ENCODE data around the gene TNFRSF1B.

Gene TNFRSF1B

GRCh38 chr1:12173631-12174121 lies 6.9 kb downstream of the TNFRSF1B start:
- no peak for DNase-seq (ENCODE audit: low spot score)
- TF ChIP-seq CTCF (IDR thresholded peaks at IDR 0.05; ENCODE audit: poor library complexity, severe bottlenecking): no peak

GRCh38 chr1:12174924-12175810 lies 8.4 kb downstream of the TNFRSF1B start:
- Histone ChIP-seq H3K4me1 (ENCODE audit: insufficient read depth, poor library complexity, severe bottlenecking) (no peaks in the 10 kb centered on the region), H3K9me3 (ENCODE audit: severe bottlenecking) (no peaks in the 10 kb centered on the region)
- no peak for DNase-seq (ENCODE audit: low spot score)

More at GRCh38 chr1:12173631-12174121, 6.9 kb downstream of the TNFRSF1B start:
- Histone ChIP-seq H3K27ac (ENCODE audit: poor library complexity, severe bottlenecking) (no peak overlapping the region), H3K9me3 (ENCODE audit: severe bottlenecking) (no peaks in the 10 kb centered on the region), H3K4me3 (ENCODE audit: severe bottlenecking) (no peak overlapping the region), H3K36me3 (ENCODE audit: low read depth) (no peaks in the 10 kb centered on the region), H3K4me1 (ENCODE audit: insufficient read depth, poor library complexity, severe bottlenecking) (no peaks in the 10 kb centered on the region), H3K27me3 (ENCODE audit: insufficient read depth, poor library complexity, severe bottlenecking) (peaks cover under 1% of the 10 kb centered on the region)
- no peak for ATAC-seq (ENCODE audit: low read depth)

GRCh38 chr1:12176298-12177118 lies 9.7 kb downstream of the TNFRSF1B start:
- Histone ChIP-seq H3K36me3 (ENCODE audit: low read depth) (no peaks in the 10 kb centered on the region), H3K4me1 (ENCODE audit: insufficient read depth, poor library complexity, severe bottlenecking) (no peaks in the 10 kb centered on the region), H3K9me3 (ENCODE audit: severe bottlenecking) (no peaks in the 10 kb centered on the region), H3K27me3 (ENCODE audit: insufficient read depth, poor library complexity, severe bottlenecking) (no peaks in the 10 kb centered on the region), H3K27ac (ENCODE audit: poor library complexity, severe bottlenecking) (no peak overlapping the region), H3K4me3 (ENCODE audit: severe bottlenecking) (no peak overlapping the region)
- TF ChIP-seq CTCF (IDR thresholded peaks at IDR 0.05; ENCODE audit: poor library complexity, severe bottlenecking): no peak
- no peak for DNase-seq (ENCODE audit: low spot score)
- no peak for ATAC-seq (ENCODE audit: low read depth)

More at GRCh38 chr1:12174924-12175810, 8.4 kb downstream of the TNFRSF1B start:
- Histone ChIP-seq H3K27me3 (ENCODE audit: insufficient read depth, poor library complexity, severe bottlenecking) (no peaks in the 10 kb centered on the region), H3K27ac (ENCODE audit: poor library complexity, severe bottlenecking) (no peak overlapping the region), H3K36me3 (ENCODE audit: low read depth) (no peaks in the 10 kb centered on the region), H3K4me3 (ENCODE audit: severe bottlenecking) (no peak overlapping the region)
- ATAC-seq (ENCODE audit: low read depth): no peak
- TF ChIP-seq CTCF (IDR thresholded peaks at IDR 0.05; ENCODE audit: poor library complexity, severe bottlenecking): no peak

DNA sequence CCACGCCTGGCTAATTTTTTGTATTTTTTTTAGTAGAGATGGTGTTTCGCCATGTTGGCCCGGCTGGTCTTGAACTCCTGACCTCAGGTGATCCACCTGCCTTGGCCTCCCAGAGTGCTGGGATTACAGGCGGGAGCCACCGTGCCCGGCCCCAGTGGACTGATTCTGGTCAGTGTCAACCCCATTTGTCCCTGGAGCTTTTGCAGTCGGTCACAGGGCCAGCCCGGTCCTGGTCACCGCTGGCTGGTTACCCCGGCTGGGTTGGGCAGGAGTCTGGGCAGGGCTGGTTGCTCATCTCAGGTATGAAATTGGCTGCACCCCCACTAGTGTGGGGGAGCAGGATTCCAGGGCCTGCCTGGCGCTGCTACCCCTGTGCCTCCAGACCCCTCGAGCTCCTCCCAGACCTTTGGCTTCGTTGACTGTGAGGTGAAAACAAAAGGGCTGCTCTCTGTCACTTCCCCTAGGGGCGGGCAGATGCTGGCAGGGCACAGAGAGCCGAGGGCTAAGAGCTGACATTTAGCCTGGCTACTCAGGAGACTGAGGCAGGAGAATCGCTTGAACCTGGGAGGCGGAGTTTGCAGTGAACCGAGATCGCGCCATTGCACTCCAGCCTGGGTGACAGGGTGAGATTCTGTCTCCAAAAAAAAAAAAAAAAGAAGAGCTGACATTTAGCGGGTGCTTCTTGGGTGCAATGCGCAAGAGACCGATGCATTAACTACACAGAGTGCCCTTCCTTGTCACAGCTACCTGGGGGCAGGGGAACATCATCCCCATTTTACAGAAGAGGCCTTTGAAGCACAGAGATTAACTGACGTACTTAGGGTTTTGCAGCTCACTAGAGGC lies 10.6 kb downstream of the TNFRSF1B start:
- no peaks in the 10 kb centered on the region for H3K4me1 ChIP-seq (ENCODE audit: insufficient read depth, poor library complexity, severe bottlenecking)
- no peaks in the 10 kb centered on the region for H3K9me3 ChIP-seq (ENCODE audit: severe bottlenecking)
- no peaks in the 10 kb centered on the region for H3K36me3 ChIP-seq (ENCODE audit: low read depth)
- no peak overlapping the region for H3K27ac ChIP-seq (ENCODE audit: poor library complexity, severe bottlenecking)
- no peak for TF ChIP-seq CTCF (IDR thresholded peaks at IDR 0.05; ENCODE audit: poor library complexity, severe bottlenecking)
- ATAC-seq (ENCODE audit: low read depth) (no peak), DNase-seq (ENCODE audit: low spot score) (no peak)
- H3K4me3 ChIP-seq (ENCODE audit: severe bottlenecking): no peak overlapping the region
- H3K27me3 ChIP-seq (ENCODE audit: insufficient read depth, poor library complexity, severe bottlenecking): no peaks in the 10 kb centered on the region

Measured in RWPE2 (cell line).